ENCODE results near the gene MAML2.

DNA sequence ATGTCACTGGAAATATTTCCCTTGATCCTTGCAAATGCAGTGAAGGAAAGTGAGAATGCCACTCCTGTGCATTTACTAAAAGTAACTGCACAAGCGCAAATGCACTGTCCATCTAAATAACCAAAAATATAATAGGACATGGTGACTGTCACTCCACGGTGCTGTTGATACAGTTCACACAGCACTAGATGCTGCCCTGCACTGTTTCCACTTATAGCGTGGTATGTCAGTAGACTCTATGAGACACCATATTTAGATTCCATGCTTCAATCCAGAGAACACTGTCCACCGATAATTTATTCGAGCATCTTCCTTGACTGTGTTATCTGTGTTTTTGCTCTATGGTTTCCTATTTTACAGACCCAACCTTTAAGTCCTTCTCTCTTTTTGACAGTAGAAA is 125.8 kb downstream of the MAML2 start:
- TF ChIP-seq ZSCAN30 (CRISPR knock-in tag; IDR thresholded peaks at IDR 0.05) (no peak), MXI1 (IDR thresholded peaks at IDR 0.05; ENCODE audit: borderline replicate concordance, low read depth, low read length) (no peak), POLR2A (IDR thresholded peaks at IDR 0.05; ENCODE audit: insufficient read depth in 1 of 2, low read depth in 2 of 2, low read length in 2 of 2) (no peak)
